HG03439 (cell line): Measurements from ENCODE around the gene KLHL22.
A peak's percentile ranks its signal among the peaks of the same experiment; 100 is the strongest.
"Not testable (repeated sequence)": the region's sequence is repeated elsewhere in the genome, so short reads cannot be mapped to it uniquely, and the experiment has no call there.

ENCODE experiments used
- ATAC-seq: cut with Tn5 transposase; IDR thresholded peaks from one replicate; pipeline ENCODE4 v1.9.1; 2021; ENCODE audit warnings: mild to moderate bottlenecking, moderate library complexity; ENCODE audit not compliant: unreplicated experiment

The KLHL22 gene

DNA sequence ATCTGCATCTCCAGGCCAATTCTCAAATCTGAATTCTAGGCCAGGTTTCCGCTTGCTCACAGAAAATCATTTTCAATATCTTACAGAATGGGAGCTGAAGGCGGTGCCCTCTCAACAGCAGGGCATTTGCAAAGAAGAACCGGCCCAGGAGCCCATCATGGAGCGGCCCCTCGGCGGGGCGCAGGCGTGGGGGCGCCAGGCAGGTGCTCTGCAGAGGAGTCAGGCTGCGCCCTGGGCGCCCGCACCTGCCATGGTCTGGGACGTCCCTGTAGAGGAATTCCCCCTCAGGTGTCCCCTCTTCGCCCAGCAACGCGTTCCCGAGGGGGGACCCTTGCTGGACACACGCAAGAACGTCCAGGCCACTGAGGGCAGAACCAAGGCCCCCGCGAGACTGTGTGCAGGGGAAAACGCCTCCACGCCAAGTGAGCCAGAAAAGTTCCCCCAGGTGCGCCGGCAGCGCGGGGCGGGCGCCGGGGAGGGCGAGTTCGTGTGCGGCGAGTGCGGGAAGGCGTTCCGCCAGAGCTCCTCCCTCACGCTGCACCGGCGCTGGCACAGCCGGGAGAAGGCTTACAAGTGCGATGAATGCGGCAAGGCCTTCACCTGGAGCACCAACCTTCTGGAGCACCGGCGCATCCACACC is 90.2 kb downstream of the KLHL22 start:
- ATAC-seq, result no peak

DNA sequence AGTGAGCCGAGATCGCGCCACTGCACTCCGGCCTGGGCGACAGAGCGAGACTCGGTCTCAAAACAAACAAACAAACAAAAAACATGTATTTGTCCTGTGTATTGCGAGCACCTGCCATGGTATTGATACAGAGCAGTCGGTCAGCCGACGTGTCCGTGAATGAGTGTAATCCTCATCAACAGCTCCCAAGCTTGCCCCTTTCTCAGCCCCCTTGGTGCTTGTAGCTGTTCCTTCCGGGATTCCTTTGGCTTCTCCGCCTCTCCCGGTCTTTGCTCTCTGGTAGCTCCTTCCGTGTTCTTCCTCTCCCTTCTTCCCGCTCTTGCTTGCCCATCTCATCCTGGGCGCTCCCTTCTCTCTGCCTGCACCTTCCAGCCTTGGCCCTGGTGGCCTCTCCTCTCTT is 90.7 kb downstream of the KLHL22 start:
- no peak for ATAC-seq

DNA sequence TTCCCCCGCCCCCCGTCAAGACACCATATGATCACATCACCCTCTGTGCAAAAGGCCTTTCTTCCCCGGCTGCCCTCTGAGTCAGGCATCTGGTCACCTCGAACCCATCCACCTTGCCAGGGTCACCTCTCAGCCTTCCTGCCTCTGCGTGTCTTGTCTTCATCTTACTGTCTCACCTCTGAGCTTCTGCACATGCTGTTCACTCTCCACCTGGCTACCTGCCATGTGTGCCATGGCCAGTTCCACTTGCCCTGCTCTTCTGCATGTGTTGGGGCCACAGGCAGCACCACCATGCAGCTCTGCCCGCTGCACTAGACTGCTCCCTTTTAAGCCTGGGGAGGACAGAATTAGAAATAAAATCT is 91.8 kb downstream of the KLHL22 start:
- ATAC-seq, result no peak

DNA sequence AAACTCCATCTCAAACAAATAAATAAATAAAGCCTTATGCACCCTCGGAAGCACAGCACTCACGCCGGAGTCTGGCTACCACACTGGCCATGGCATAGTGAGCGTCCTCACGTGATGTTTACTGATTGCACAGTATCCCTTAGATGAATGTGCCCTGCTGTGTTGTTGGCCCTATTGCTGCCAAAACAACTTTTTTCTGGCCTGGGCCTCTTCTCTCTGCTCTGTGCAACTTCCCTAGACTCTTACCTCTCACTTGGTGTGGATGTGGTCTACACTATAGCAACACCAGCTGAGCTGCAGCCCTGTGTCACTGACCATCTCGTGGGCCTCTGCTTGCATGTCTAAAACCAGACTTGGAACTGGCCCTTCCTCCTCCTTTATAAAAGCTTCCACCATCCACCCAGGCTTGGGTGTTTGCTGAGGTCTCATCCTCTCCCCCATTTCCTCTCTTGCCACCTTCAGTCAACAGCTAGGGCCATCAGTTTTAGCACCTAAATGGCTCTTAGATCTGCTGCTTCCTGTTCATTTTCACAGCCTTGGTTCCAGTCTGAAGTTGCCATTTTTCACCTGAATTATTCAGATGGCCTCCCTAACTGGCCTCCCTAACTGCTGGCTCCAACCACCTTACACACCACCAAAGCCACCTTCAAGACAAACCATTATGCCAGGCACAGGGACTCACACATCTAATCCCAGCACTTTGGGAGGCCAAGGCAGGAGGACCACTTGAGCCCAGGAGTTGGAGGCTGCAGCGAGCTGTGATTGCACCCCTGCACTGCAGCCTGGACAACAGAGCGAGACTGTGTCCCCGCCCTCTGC is 92.4 kb downstream of the KLHL22 start:
- no peak for ATAC-seq

DNA sequence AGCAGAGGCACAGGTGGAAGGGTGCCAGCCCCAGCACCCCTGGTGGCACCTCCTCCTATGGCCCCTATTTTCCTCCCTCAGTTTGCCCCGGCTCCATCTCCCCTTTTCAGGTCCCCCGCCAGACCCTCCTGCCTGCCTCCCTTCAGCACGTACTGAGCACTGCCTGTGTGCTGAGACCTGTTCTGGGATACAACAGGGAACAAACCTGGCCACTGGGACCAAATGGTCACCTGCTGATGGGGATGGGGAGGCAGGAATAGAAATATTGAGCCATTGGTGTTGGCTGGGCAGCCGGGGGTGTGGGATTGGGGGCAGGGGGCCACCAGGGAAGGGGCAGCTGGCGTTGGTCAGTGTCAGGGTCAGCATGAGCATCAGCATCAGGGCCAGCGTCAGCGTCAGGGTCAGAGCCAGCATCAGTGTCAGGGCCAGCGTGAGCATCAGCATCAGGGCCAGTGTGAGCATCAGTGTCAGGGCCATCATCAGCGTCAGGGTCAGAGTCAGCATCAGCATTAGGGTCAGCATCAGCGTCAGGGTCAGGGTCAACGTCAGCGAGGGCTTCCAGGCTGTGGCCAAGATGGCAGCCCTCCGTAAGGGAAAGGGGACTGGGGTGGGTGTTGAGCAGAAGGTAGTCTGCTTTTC is 94.1 kb downstream of the KLHL22 start:
- no peak for ATAC-seq

DNA sequence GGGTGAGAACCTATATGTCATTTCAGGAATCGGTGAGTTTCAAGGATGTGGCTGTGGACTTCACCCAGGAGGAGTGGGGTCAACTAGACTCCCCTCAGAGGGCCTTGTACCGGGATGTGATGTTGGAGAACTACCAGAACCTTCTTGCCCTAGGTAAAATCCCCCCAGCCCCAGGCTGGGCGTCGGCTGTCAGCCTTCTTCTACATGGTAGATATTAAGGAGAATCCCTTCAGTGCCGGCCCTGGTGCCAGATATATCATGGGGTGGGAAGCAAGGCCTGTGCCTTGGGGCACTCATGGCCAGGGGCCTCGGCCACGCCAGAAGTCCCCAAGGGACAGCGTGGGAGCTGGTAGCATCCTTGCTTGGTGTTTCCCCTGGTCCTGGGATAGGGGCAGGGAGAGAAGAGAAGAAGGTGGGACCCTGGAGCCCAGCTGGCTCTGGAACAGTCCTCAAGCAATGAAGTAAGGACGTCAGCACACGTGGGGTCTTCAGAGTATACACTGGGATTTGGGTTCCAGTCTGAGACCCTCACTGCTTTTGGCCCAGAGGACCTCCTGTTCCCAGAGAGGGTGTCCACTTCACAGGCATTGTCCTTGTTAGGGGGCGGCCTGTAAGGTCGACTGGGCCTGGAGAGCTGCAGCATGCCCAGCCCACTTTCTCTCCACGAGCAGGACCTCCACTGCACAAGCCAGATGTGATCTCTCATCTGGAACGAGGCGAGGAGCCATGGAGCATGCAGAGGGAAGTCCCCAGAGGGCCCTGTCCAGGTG is 94.8 kb downstream of the KLHL22 start:
- no peak for ATAC-seq

DNA sequence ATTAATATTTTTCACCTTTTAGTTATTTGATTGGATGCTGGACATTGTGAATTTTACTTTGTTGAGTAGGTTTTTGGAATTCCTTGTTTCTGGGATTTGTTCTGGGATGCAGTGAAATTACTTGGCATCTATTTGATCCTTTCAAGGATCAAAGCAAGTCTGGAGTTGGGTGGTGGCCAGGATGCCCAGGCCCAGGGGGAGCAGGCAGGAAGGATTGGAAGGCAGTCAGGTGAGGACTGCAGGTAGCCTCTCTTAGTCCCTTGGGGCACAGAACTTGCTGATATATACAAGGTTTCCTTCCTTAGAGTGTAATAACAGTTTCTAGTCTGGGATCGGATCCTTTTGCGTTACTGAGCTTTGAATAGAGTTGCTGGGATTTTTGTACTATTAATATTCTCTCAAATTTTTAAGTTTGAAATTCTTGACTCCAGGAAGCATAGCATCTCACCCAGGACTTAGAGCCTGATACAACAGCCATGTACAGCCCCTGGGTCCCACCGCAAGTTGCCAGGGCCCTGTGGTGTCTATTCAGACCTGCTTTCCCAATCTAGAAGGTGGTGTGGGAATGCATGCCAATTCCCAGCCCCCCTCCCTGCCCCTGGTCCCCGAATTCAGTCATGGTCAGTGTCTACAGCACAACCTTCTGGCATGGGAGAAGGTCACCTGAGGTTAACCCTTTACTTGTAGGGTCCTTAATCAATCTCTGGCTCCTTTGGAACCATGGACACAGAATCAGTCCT is 95.6 kb downstream of the KLHL22 start:
- ATAC-seq, result no peak

DNA sequence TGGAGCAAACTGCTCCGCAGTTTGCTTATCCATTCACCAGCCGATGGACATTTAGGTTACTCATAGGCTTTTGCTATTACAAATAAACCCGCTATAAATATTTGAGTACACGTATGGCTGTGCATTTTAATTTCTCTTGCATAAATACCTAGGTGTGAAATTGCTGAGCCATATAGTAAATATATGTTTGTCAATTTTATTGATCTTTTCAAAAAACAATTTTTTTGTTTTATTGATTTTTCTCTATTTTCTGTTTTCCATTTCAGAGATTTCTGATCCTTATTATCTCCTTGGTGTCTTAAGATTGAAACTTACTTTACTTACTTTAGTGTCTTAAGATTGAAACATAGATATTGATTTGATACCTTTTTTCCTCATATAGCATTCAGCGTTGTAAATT is 97.2 kb downstream of the KLHL22 start:
- ATAC-seq, result no peak

DNA sequence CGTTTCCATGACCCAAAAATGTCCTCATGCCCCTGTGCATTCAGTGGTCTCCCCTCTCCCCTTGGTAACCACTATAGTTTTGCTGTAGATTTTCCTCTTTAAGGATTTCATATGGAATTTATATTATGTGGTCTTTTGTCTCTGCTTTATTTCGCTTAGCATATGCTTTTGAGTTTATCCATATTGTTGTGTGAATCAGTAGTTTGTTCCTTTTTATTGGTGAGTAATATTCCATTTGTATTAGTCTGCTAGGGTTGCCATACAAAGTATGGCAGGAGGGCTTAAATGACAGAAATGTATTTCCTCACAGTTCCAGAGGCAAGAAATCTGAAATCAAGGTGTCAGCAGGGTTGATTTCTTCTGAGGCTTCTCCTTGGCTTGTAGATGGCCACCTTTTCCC is 98.1 kb downstream of the KLHL22 start:
- no peak for ATAC-seq

DNA sequence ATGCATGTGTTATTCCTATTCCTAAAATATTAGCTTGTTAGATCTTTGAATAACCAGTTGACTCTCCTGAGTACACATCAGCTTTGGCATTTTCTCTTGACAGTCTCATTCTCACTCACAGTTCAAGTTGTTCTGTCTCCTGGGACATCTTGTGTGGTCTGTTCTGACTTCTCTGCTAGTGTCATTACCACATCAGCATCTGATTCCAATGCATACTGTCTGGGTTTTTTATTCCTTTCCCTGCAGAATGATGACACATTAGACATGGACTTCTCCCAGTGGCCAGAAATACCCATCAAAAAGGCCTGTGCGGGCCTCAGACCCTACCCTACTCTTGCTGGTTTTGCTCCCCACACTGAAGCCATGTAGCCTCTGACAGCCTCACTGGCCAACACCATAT is 99.0 kb downstream of the KLHL22 start:
- ATAC-seq, result no peak

DNA sequence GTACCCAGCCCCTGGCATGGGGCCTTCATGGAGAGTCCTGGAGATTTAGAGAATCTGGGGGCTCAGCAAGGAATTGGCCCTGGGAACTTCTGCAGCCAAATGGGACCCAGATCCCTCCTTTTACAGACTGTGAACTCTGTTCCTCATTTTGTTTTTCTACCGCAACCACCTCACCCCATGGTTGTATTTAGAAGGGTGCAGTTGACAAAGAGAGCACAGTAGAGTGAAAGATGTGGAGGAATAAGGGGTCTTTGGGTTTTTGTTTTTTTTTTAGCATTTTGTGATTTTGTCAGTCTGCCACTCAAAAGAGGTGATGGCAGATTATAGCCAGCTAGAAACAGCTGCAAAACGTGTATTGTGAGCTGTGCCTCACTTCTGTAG is 99.7 kb downstream of the KLHL22 start:
- ATAC-seq, result no peak

DNA sequence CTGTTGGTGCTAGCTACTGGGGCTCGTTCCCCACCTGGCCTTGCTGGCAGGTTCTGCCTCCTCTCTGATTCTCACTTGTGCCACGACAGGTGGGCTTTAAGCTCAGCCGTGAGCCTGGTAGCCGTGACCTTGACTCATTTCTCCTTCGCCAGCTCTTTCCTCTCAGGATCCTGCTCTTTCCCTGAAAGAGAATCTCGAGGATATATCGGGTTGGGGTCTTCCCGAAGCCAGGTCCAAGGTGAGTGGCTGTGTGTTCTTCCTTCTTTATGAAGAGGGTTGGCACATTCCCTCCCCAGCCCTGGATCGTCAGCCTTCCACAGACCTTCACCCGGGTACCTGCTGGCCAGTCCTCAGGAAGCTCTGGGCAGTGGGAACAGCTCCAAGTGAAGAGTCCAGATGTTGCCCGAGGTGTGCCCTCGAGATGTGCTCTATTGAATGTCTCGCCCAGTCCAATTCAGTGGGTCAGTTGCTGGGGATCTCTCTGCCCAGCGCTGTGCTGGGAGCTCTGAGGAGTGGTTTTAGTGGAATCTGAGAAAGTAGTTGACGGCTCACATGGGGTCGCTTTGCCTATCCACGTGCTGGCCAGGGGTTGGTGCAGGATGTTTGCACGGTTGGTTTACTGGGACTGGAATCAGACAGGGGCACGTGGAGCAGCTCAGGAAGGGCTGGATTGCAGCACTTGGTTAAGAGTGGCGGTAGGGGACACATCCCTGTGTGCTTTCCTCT is 100.3 kb downstream of the KLHL22 start:
- ATAC-seq, result no peak

DNA sequence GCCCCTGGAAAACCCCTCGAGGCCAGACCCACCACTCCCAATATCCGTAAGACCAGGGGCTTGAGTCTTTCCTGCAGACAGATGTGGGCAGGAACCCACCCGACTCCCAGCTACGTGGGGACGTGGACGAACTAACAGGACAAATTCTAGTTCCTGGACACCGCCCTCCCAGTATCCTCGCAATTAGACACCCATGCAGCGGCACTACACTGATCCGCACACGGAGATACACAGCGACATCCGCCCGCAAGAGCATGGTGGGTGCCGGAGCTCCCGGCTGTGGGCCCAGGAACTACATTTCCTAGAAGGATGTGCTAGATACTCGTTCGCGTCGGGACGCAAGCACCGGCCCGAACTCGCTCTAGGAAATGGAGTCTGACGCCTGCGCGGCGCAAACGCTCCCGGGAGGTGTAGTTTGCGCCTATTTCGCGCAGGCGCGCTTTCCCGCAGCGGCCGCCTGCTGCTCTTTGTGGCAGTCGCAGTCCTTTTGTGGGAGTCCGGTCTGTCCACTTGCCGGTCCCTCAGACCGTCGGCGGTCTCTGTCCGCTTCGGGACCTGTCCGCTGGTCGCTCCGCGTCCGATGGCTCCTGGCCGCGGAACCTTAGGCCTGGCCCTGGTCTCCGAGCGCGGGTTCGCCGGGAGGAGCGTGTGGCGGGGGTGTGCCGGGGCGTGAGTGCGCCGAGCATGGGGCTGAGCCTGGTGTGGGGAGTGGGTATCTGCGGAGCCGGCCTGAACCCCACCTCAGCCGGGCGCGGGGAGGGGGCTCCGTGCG is 101.7 kb downstream of the KLHL22 start, which contains the start of gene ZNF74:
ZNF74 (plus strand) TSS at position 447 of the 772 bp plus-strand sequence. CDS start 478 bp downstream, outside the sequence.
- ATAC-seq, result peak; percentile 66

DNA sequence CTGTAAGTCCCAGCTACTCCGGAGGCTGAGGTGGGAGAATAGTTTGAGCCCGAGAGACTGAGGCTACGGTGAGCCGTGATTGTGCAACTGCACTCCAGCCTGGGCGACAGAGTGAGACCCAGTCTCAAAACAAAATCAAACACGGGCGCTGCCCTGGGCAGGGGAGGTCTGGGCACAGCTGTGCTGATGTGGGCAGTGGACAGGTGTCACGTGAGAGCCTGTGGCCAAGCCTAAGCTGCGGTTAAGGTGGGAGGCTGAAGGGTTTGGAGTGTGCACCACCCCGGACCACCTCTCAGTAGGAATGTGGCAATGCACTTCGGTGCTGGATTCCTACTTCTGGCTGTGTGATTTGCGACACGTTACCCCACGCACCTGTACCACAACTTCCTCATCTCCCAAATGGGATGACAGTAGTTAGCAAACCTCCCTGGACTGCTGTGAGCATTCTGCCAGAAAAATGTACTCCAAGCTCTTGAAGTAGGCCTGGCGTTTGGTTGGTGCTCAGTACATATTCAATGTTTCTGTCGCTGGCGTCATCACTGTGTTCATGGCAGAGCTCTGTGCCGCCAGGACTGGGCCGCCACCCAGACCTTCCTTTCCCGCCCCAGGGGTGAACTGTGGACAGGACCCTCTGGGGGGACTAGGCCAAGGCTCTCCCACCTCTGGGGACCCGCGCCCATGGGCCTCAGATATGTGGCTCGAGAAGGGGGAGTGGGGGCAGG is 102.5 kb downstream of the KLHL22 start:
- ATAC-seq, result no peak

DNA sequence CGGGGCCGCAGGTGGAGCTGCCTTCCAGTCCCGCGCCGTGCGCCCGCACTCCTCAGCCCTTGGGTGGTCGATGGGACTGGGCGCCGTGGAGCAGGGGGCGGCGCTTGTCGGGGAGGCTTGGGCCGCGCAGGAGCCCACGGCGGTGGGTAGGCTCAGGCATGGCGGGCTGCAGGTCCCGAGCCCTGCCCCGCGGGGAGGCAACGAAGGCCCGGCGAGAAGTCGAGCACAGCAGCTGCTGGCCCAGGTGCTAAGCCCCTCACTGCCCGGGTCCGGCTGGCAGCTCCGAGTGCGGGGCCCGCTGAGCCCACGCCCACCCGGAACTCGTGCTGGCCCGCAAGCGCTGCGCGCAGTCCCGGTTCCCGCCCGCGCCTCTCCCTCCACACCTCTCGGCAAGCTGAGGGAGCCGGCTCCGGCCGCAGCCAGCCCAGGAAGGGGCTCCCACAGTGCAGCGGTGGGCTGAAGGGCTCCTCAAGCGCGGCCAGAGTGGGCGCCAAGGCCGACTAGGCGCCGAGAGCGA is 103.2 kb downstream of the KLHL22 start:
- not testable (repeated sequence) for ATAC-seq
